ENCODE results near the gene SYT12. TPM values are rescaled to one million over a fixed set of nuclear protein-coding genes. Genes with fewer than 3 reads are reported as not detected.

SYT12 gene
- total RNA-seq, 2 donors from 2014 or later = 0.91 to 1.1 TPM

GRCh38 chr11:67034350-67034749 is 11.4 kb downstream of the SYT12 start:
- no peak for DNase-seq
- no peak for TF ChIP-seq CTCF (conservative IDR thresholded peaks at IDR 0.05)
- H3K27ac Mint-ChIP-seq = no peak overlapping the region
- no peaks in the 10 kb centered on the region for H3K36me3 Mint-ChIP-seq (ENCODE audit: low read depth)
- H3K27me3 ChIP-seq (ENCODE audit: control insufficient read depth, insufficient read depth, low read length, poor library complexity, severe bottlenecking) = no peaks in the 10 kb centered on the region
- 87 to 89% methylated on average over 4 to 6 of the region's 6 CpGs for WGBS, 2 experiments (ENCODE audit: insufficient coverage in 1 of 2, insufficient read length in 1 of 2)
- H3K4me1 ChIP-seq (ENCODE audit: control insufficient read depth, insufficient read depth, low read length) = no peaks in the 10 kb centered on the region
- no peak overlapping the region for H3K4me3 ChIP-seq (ENCODE audit: low read length)
- no peak overlapping the region for H3K4me3 Mint-ChIP-seq
- no peaks in the 10 kb centered on the region for H3K36me3 ChIP-seq (ENCODE audit: control insufficient read depth, insufficient read depth, low read length)
- no peak overlapping the region for H3K9ac ChIP-seq (ENCODE audit: extremely low read depth, low read length, poor library complexity, severe bottlenecking)
- no peaks in the 10 kb centered on the region for H3K9me3 Mint-ChIP-seq
- H3K27me3 Mint-ChIP-seq (ENCODE audit: insufficient read depth) = no peaks in the 10 kb centered on the region
- no peaks in the 10 kb centered on the region for H3K9me3 ChIP-seq (ENCODE audit: control insufficient read depth, low read length)
- no peak overlapping the region for H3K27ac ChIP-seq (ENCODE audit: low read depth, low read length)
- no peaks in the 10 kb centered on the region for H3K4me1 Mint-ChIP-seq

- H3K27me3 ChIP-seq (ENCODE audit: control insufficient read depth, insufficient read depth, low read length, poor library complexity, severe bottlenecking) = no peaks in the 10 kb centered on the region
- H3K4me3 Mint-ChIP-seq = no peak overlapping the region
- no peaks in the 10 kb centered on the region for H3K36me3 Mint-ChIP-seq (ENCODE audit: low read depth)
- H3K9me3 Mint-ChIP-seq = no peaks in the 10 kb centered on the region
- H3K27me3 Mint-ChIP-seq (ENCODE audit: insufficient read depth) = no peaks in the 10 kb centered on the region
- no peak overlapping the region for H3K4me3 ChIP-seq (ENCODE audit: low read length)
- no peaks in the 10 kb centered on the region for H3K9me3 ChIP-seq (ENCODE audit: control insufficient read depth, low read length)
- H3K36me3 ChIP-seq (ENCODE audit: control insufficient read depth, insufficient read depth, low read length) = no peaks in the 10 kb centered on the region
- H3K9ac ChIP-seq (ENCODE audit: extremely low read depth, low read length, poor library complexity, severe bottlenecking) = no peak overlapping the region
- no peak overlapping the region for H3K27ac ChIP-seq (ENCODE audit: low read depth, low read length)
- peak; percentile 49 for DNase-seq
- peak; percentile 45 for TF ChIP-seq CTCF (conservative IDR thresholded peaks at IDR 0.05)
- no peaks in the 10 kb centered on the region for H3K4me1 Mint-ChIP-seq
- 89 to 98% methylated on average over 8 to 12 of the region's 12 CpGs for WGBS, 2 experiments (ENCODE audit: insufficient coverage in 1 of 2, insufficient read length in 1 of 2)
- H3K27ac Mint-ChIP-seq = no peak overlapping the region
- H3K4me1 ChIP-seq (ENCODE audit: control insufficient read depth, insufficient read depth, low read length) = no peaks in the 10 kb centered on the region
These were observed 17.2 kb downstream of the SYT12 start for GRCh38 chr11:67040147-67040546.

- no peak for DNase-seq
- H3K27me3 ChIP-seq (ENCODE audit: control insufficient read depth, insufficient read depth, low read length, poor library complexity, severe bottlenecking) = no peaks in the 10 kb centered on the region
- no peak for TF ChIP-seq CTCF (conservative IDR thresholded peaks at IDR 0.05)
- H3K4me1 Mint-ChIP-seq = no peaks in the 10 kb centered on the region
- H3K36me3 ChIP-seq (ENCODE audit: control insufficient read depth, insufficient read depth, low read length) = no peaks in the 10 kb centered on the region
- H3K9me3 ChIP-seq (ENCODE audit: control insufficient read depth, low read length) = no peaks in the 10 kb centered on the region
- 86 to 100% methylated on average over 2 to 3 of the region's 3 CpGs for WGBS, 2 experiments (ENCODE audit: insufficient coverage in 1 of 2, insufficient read length in 1 of 2)
- no peaks in the 10 kb centered on the region for H3K27me3 Mint-ChIP-seq (ENCODE audit: insufficient read depth)
- H3K4me3 Mint-ChIP-seq = no peak overlapping the region
- no peak overlapping the region for H3K27ac ChIP-seq (ENCODE audit: low read depth, low read length)
- H3K9ac ChIP-seq (ENCODE audit: extremely low read depth, low read length, poor library complexity, severe bottlenecking) = no peak overlapping the region
- no peak overlapping the region for H3K27ac Mint-ChIP-seq
- no peaks in the 10 kb centered on the region for H3K4me1 ChIP-seq (ENCODE audit: control insufficient read depth, insufficient read depth, low read length)
- H3K9me3 Mint-ChIP-seq = no peaks in the 10 kb centered on the region
- no peaks in the 10 kb centered on the region for H3K36me3 Mint-ChIP-seq (ENCODE audit: low read depth)
- H3K4me3 ChIP-seq (ENCODE audit: low read length) = no peak overlapping the region
These were observed 18.7 kb downstream of the SYT12 start for GRCh38 chr11:67041602-67042001.

Measured in endodermal cell (in vitro differentiated cells).